Caco-2 (cell line): ENCODE data around the gene BRSK2. TPM values are rescaled to one million over a fixed set of nuclear protein-coding genes. Genes with fewer than 3 reads are reported as not detected.

Source experiments
- BruUV-seq: library from RNA; stranded (reverse); fragments of 400-500 nt; replicated peaks from 2 replicates; lab custom pipeline; 2021; lab: Mats Ljungman, UMichigan
- CTCF ChIA-PET: fragments of 300-600 bp; sonication (Branson Sonifier 250); formaldehyde crosslinking; loops from one replicate; lab custom pipeline; 2022; ENCODE audit warnings: antibody characterized with exemption; lab: Charles Lee
- POLR2A ChIA-PET: fragments of 300-600 bp; sonication (Branson Sonifier 250); formaldehyde crosslinking; loops from one replicate; lab custom pipeline; 2022; ENCODE audit warnings: antibody characterized with exemption; lab: Charles Lee
- DNase-seq, 2 experiments: peaks; one replicate each; pipeline versions ENCODE4 v3.0.0 to v3.0.0-alpha.2; 2020 to 2022
- H3K27me3 ChIP-seq: replicated peaks from 2 replicates; pipeline ENCODE4 v1.6.0; 2011; ENCODE audit warnings: low read length; ENCODE audit not compliant: control insufficient read depth, insufficient read depth
- H3K36me3 ChIP-seq: 2 replicates; pipeline ENCODE4 v1.5.1; 2011; ENCODE audit warnings: low read length; ENCODE audit not compliant: control insufficient read depth, insufficient read depth
- H3K4me1 ChIP-seq: fragments of 250-450 bp; sonication (Bioruptor Pico); 2 replicates; pipeline ENCODE4 v1.5.1; 2020; ENCODE audit warnings: mild to moderate bottlenecking
- H3K4me3 ChIP-seq: 2 replicates; pipeline ENCODE4 v1.5.1; 2011; ENCODE audit warnings: low read depth, mild to moderate bottlenecking, control low read depth, low read length
- H3K9me3 ChIP-seq: fragments of 250-450 bp; sonication (Bioruptor Pico); 2 replicates; pipeline ENCODE4 v1.5.1; 2020; ENCODE audit warnings: mild to moderate bottlenecking, moderate library complexity
- H3K27ac Mint-ChIP-seq: one replicate; pipeline ENCODE4 v1.8.0; 2022; ENCODE audit warnings: mixed read lengths; ENCODE audit not compliant: unreplicated experiment
- H3K27me3 Mint-ChIP-seq: one replicate; pipeline ENCODE4 v1.8.0; 2022; ENCODE audit warnings: mixed read lengths; ENCODE audit not compliant: insufficient read depth, unreplicated experiment
- H3K36me3 Mint-ChIP-seq: one replicate; pipeline ENCODE4 v1.8.0; 2022; ENCODE audit warnings: mild to moderate bottlenecking, mixed read lengths; ENCODE audit not compliant: insufficient read depth, unreplicated experiment
- H3K4me1 Mint-ChIP-seq: one replicate; pipeline ENCODE4 v1.8.0; 2022; ENCODE audit warnings: low read depth, mixed read lengths; ENCODE audit not compliant: unreplicated experiment
- H3K4me3 Mint-ChIP-seq: one replicate; pipeline ENCODE4 v1.8.0; 2022; ENCODE audit warnings: mild to moderate bottlenecking, moderate library complexity, mixed read lengths; ENCODE audit not compliant: unreplicated experiment
- H3K9me3 Mint-ChIP-seq: one replicate; pipeline ENCODE4 v1.8.0; 2022; ENCODE audit warnings: mixed read lengths; ENCODE audit not compliant: unreplicated experiment
- intact Hi-C: fragments of 100-400 bp; cut with micrococcal nuclease; formaldehyde crosslinking; loops from one replicate; pipeline ENCODE4 v1.10.0; 2022; ENCODE audit not compliant: unreplicated experiment
- total RNA-seq: library from RNA; stranded (reverse); gene quantifications from 2 replicates; pipeline ENCODE4 v1.2.3, GENCODE V29; 2022
- TF ChIP-seq, protein P1 (sequence below), 2 experiments: fragments of 200-600 bp in 1 of 2; IDR thresholded peaks; 1 replicate in 1 of 2; 2 replicates in 1 of 2; pipeline versions ENCODE4 v1.5.1 to v1.8.0; 2011 to 2022; ENCODE audit warnings: antibody characterized with exemption in 1 of 2, control low read depth in 1 of 2, inconsistent platforms in 1 of 2, low read depth in 1 of 2, low read length in 1 of 2, mild to moderate bottlenecking in 1 of 2, moderate library complexity in 1 of 2; ENCODE audit not compliant: insufficient read depth in 1 of 2, severe bottlenecking in 1 of 2, unreplicated experiment in 1 of 2

BRSK2 gene
- total RNA-seq, 1 experiment from 2014 or later: 32.8 TPM

DNA sequence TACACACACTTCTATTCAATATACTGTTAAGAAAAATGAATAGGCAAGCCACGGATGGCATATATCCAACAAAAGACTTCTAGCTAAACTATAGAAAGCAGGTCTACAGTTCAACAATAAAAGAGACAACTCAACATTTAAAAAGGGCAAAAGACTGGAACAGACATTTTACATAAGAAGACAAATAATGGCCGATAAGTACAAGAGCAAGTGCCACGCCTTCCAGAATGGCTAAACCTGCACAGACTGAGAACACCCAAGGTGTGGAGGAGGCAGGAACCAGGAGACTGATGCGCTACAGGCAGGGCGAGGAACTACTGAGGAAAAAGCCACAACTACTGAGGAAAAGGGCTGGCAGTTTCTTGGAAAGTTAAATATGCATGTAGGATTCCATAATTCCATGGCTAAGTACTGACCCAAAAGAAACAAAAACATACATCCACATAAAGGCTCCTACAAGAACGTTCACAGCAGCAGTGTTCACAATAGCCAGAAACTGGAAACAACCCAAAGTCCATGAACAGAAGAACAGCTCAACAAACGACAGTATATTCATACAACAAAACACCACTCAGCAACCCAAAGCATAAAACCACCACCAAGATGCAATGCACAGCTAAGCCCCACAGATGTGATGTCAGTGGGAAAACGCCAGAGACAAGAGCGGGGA lies 106.5 kb downstream of the BRSK2 start:
- Histone ChIP-seq H3K27me3 (no peaks in the 10 kb centered on the region), H3K4me1 (no peaks in the 10 kb centered on the region), H3K9me3 (no peaks in the 10 kb centered on the region), H3K4me3 (no peak overlapping the region), H3K36me3 (no peaks in the 10 kb centered on the region)
- no peak overlapping the region for H3K4me3 Mint-ChIP-seq
- intact Hi-C loops: no loop called here
- no peaks in the 10 kb centered on the region for H3K4me1 Mint-ChIP-seq
- no peaks in the 10 kb centered on the region for H3K9me3 Mint-ChIP-seq
- ChIA-PET POLR2A (no interaction called here), CTCF (no interaction called here)
- no TSS peak for BruUV-seq
- TF ChIP-seq, protein P1, sequence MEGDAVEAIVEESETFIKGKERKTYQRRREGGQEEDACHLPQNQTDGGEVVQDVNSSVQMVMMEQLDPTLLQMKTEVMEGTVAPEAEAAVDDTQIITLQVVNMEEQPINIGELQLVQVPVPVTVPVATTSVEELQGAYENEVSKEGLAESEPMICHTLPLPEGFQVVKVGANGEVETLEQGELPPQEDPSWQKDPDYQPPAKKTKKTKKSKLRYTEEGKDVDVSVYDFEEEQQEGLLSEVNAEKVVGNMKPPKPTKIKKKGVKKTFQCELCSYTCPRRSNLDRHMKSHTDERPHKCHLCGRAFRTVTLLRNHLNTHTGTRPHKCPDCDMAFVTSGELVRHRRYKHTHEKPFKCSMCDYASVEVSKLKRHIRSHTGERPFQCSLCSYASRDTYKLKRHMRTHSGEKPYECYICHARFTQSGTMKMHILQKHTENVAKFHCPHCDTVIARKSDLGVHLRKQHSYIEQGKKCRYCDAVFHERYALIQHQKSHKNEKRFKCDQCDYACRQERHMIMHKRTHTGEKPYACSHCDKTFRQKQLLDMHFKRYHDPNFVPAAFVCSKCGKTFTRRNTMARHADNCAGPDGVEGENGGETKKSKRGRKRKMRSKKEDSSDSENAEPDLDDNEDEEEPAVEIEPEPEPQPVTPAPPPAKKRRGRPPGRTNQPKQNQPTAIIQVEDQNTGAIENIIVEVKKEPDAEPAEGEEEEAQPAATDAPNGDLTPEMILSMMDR (IDR thresholded peaks at IDR 0.05; ENCODE audit: insufficient read depth in 1 of 2, low read depth in 1 of 2, low read length in 1 of 2, severe bottlenecking in 1 of 2, unreplicated experiment in 1 of 2): no peak
- no peak overlapping the region for H3K27ac Mint-ChIP-seq
- H3K27me3 Mint-ChIP-seq: no peaks in the 10 kb centered on the region
- peaks cover 7% of the 10 kb centered on the region for H3K36me3 Mint-ChIP-seq
- no peak for DNase-seq

DNA sequence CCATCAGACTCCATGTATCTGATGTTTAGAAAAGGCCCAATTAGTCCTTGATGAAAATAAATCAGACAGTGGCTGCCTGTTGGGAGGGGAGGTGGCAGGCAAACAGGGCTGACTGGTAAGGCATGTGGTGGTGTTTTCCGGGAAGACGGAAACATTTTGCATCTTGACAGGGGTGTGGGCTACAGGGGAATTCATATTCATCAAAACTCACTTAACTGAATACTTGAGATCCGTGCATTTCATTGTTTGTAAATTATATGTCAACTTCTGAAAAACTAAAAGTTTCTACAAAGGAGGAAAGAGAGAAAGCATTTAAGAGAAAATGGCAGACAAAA lies 107.0 kb downstream of the BRSK2 start:
- Histone ChIP-seq H3K9me3 (no peaks in the 10 kb centered on the region), H3K4me1 (no peaks in the 10 kb centered on the region), H3K36me3 (no peaks in the 10 kb centered on the region), H3K27me3 (no peaks in the 10 kb centered on the region), H3K4me3 (no peak overlapping the region)
- Mint-ChIP-seq H3K4me1 (no peaks in the 10 kb centered on the region), H3K9me3 (no peaks in the 10 kb centered on the region), H3K4me3 (no peak overlapping the region), H3K27ac (no peak overlapping the region), H3K36me3 (peaks cover 7% of the 10 kb centered on the region), H3K27me3 (no peaks in the 10 kb centered on the region)
- ChIA-PET POLR2A (no interaction called here), CTCF (no interaction called here)
- intact Hi-C loops: no loop called here
- TF ChIP-seq, protein P1 (IDR thresholded peaks at IDR 0.05; ENCODE audit: insufficient read depth in 1 of 2, low read depth in 1 of 2, low read length in 1 of 2, severe bottlenecking in 1 of 2, unreplicated experiment in 1 of 2): no peak
- no peak for DNase-seq
- BruUV-seq: no TSS peak

DNA sequence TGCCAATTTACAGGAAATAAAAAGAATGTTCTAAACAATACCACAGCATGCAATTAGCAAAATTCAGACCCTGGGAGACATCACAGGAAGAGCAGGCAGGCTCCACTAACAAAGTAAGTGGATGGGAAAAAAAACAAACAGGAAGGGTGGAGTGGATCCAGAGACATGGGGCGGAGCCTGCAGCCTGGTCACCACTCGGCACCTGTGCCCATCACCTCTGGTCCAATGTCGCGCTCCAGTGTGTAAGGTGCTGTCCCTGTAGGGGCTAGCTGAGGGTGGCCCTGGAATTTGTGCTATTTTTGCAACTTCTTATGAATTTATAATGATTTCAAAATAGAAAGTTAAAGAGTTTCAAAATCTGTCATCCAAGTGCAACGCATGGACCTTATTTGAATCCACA lies 107.9 kb downstream of the BRSK2 start:
- Histone ChIP-seq H3K4me1 (no peaks in the 10 kb centered on the region), H3K27me3 (no peaks in the 10 kb centered on the region), H3K36me3 (no peaks in the 10 kb centered on the region), H3K4me3 (no peak overlapping the region), H3K9me3 (no peaks in the 10 kb centered on the region)
- TF ChIP-seq, protein P1 (IDR thresholded peaks at IDR 0.05; ENCODE audit: insufficient read depth in 1 of 2, low read depth in 1 of 2, low read length in 1 of 2, severe bottlenecking in 1 of 2, unreplicated experiment in 1 of 2): no peak
- ChIA-PET POLR2A (no interaction called here), CTCF (no interaction called here)
- Mint-ChIP-seq H3K27me3 (no peaks in the 10 kb centered on the region), H3K4me3 (no peak overlapping the region), H3K4me1 (no peaks in the 10 kb centered on the region), H3K36me3 (peaks cover 7% of the 10 kb centered on the region), H3K9me3 (no peaks in the 10 kb centered on the region), H3K27ac (no peak overlapping the region)
- intact Hi-C loops: no loop called here
- DNase-seq: no peak
- BruUV-seq: no TSS peak
